GM12878 (cell line): ENCODE measurements around the gene DYNC1H1. TPM values are rescaled to one million over a fixed set of nuclear protein-coding genes. Genes with fewer than 3 reads are reported as not detected.

Experiments
- ATAC-seq: fragments of 200-7000 bp; cut with Tn5 transposase; 3 replicates; pipeline ENCODE4 v1.9.1; 2020; ENCODE audit warnings: mild to moderate bottlenecking, moderate library complexity
- BruUV-seq: library from RNA; stranded (reverse); fragments of 400-500 nt; replicated peaks from 2 replicates; lab custom pipeline; 2021; lab: Mats Ljungman, UMichigan
- CTCF ChIA-PET: fragments of 300-600 bp; sonication (Branson Sonifier 250); formaldehyde crosslinking; extraction: SDS; loops from one replicate; lab custom pipeline; 2021; ENCODE audit warnings: inconsistent platforms; lab: Yijun Ruan, JAX
- POLR2A ChIA-PET: fragments of 350-600 bp; formaldehyde crosslinking; extraction: SDS; loops from one replicate; lab custom pipeline; 2021; ENCODE audit warnings: inconsistent platforms; lab: Charles Lee
- RAD21 ChIA-PET: fragments of 300-600 bp; sonication (Branson Sonifier 250); formaldehyde crosslinking; loops from one replicate; lab custom pipeline; 2023; ENCODE audit warnings: antibody characterized with exemption; ENCODE audit not compliant: unreplicated experiment; lab: Charles Lee
- SMC1A ChIA-PET: fragments of 300-600 bp; sonication (Branson Sonifier 250); formaldehyde crosslinking; loops from one replicate; lab custom pipeline; 2023; ENCODE audit not compliant: unreplicated experiment, uncharacterized antibody; lab: Charles Lee
- DNase-seq: peaks from one replicate; pipeline ENCODE4 v3.0.0-alpha.2; 2011; ENCODE audit warnings: low read depth, low spot score
- FAIRE-seq: peaks from 3 replicates; lab custom pipeline; 2011; peaks lifted over from hg19 to GRCh38; lab: Jason Lieb, UNC
- H2AFZ ChIP-seq: 2 replicates; pipeline ENCODE4 v1.6.0; 2011; ENCODE audit warnings: low read depth, low read length, control low read depth; ENCODE audit not compliant: control insufficient read depth
- H3K27ac ChIP-seq: 2 replicates; pipeline ENCODE4 v1.5.1; 2011; ENCODE audit warnings: control low read depth; ENCODE audit not compliant: control insufficient read depth, insufficient read depth
- H3K27me3 ChIP-seq, 2 experiments: replicated peaks in 1 of 2; 2 replicates each; pipeline versions ENCODE4 v1.6.0 to v1.6.1; 2011; ENCODE audit warnings: low read length in 1 of 2; ENCODE audit not compliant: control insufficient read depth in 2 of 2, insufficient read depth in 2 of 2
- H3K36me3 ChIP-seq, 2 experiments: 2 replicates each; pipeline ENCODE4 v1.5.1; 2011; ENCODE audit warnings: low read length in 1 of 2; ENCODE audit not compliant: control insufficient read depth in 2 of 2, insufficient read depth in 2 of 2
- H3K4me1 ChIP-seq: 2 replicates; pipeline ENCODE4 v1.6.1; 2011; ENCODE audit warnings: mild to moderate bottlenecking, low read length, moderate library complexity, mixed read lengths; ENCODE audit not compliant: control insufficient read depth, insufficient read depth
- H3K4me2 ChIP-seq: 2 replicates; pipeline ENCODE4 v1.6.0; 2011; ENCODE audit warnings: control low read depth; ENCODE audit not compliant: control insufficient read depth, insufficient read depth
- H3K4me3 ChIP-seq: fragments of 200-600 bp; sonication (generic); 2 replicates; pipeline ENCODE4 v1.5.1; 2016
- H3K79me2 ChIP-seq: 2 replicates; pipeline ENCODE4 v1.6.0; 2011; ENCODE audit warnings: low read length; ENCODE audit not compliant: control insufficient read depth, insufficient read depth
- H3K9ac ChIP-seq: 2 replicates; pipeline ENCODE4 v1.8.0; 2011; ENCODE audit warnings: low read length, control low read depth, mixed read lengths; ENCODE audit not compliant: control insufficient read depth, insufficient read depth
- H3K9me3 ChIP-seq: replicated peaks from 3 replicates; pipeline ENCODE4 v1.5.1; 2011; ENCODE audit warnings: mild to moderate bottlenecking, low read length; ENCODE audit not compliant: control insufficient read depth, insufficient read depth
- H4K20me1 ChIP-seq: 2 replicates; pipeline ENCODE4 v1.6.0; 2011; ENCODE audit not compliant: control insufficient read depth, insufficient read depth
- EP300 ChIP-seq, 2 experiments: fragments of 150-350 bp in 1 of 2; IDR thresholded peaks; 2 replicates each; pipeline ENCODE4 v1.6.1; 2011 to 2012; ENCODE audit warnings: low read depth in 2 of 2, low read length in 2 of 2, borderline replicate concordance in 1 of 2, improper control_type of control experiment in 1 of 2, inconsistent platforms in 1 of 2; ENCODE audit not compliant: control insufficient read depth in 1 of 2
- IKZF2 ChIP-seq, 2 experiments: fragments of 450-650 bp; IDR thresholded peaks; 2 replicates each; pipeline ENCODE4 v1.6.1; 2017; ENCODE audit warnings: mild to moderate bottlenecking in 2 of 2, moderate library complexity in 2 of 2
- MAX ChIP-seq: IDR thresholded peaks from 2 replicates; pipeline ENCODE4 v1.6.1; 2012; ENCODE audit warnings: low read depth, low read length, improper control_type of control experiment
- NBN ChIP-seq: fragments of 450-650 bp; IDR thresholded peaks from 2 replicates; pipeline ENCODE4 v1.6.1; 2016
- NFXL1 ChIP-seq: fragments of 450-650 bp; IDR thresholded peaks from 2 replicates; pipeline ENCODE4 v1.6.1; 2017; ENCODE audit warnings: antibody characterized with exemption, mild to moderate bottlenecking, borderline replicate concordance
- SMAD1 ChIP-seq: fragments of 450-650 bp; IDR thresholded peaks from 2 replicates; pipeline ENCODE4 v1.6.1; 2018; ENCODE audit warnings: mild to moderate bottlenecking, low read depth; ENCODE audit not compliant: partially characterized antibody
- SUZ12 ChIP-seq: fragments of 200-600 bp; sonication (generic); IDR thresholded peaks from one replicate; pipeline ENCODE4 v1.6.1; 2018; ENCODE audit warnings: antibody characterized with exemption, mild to moderate bottlenecking; ENCODE audit not compliant: unreplicated experiment
- WGBS: methylation state at CpG from one replicate; pipeline ENCODE4 v1.1.6; 2016; ENCODE audit warnings: low lambda C conversion rate; ENCODE audit not compliant: insufficient replicate concordance, insufficient coverage; ENCODE audit errors: missing lambda C conversion rate; 5-methylcytosine and 5-hydroxymethylcytosine counted together
- in situ Hi-C: fragments of 300-500 bp; cut with MboI; formaldehyde crosslinking; loops from 9 replicates; pipeline ENCODE4 v1.14.3; 2018; ENCODE audit warnings: mixed read lengths
- intact Hi-C: fragments of 100-400 bp; cut with micrococcal nuclease; formaldehyde crosslinking; loops from one replicate; pipeline ENCODE4 v1.14.2; 2022; ENCODE audit not compliant: unreplicated experiment
- polyA plus RNA-seq, 11 experiments: library from polyadenylated mRNA; depleted of rRNA in 4 of 11; unstranded in 6 of 11; stranded (reverse) in 5 of 11; fragments of >200 nt; fragmentation: Nextera tagmentation in 4 of 11; fragmentation: Illumina TruSeq in 1 of 11; extraction: Ambion mirVana in 4 of 11; extraction: Trizol in 1 of 11; gene quantifications; 1 replicate in 1 of 11; 2 replicates in 10 of 11; pipeline versions ENCODE4 v1.2.1 to v1.2.3, GENCODE V29; 2011 to 2016; ENCODE audit warnings: inconsistent platforms in 2 of 11, missing spikeins in 2 of 11, low read depth in 1 of 11
- total RNA-seq, 4 experiments: library from RNA; depleted of rRNA in 3 of 4; stranded (reverse); fragments of >200 nt in 3 of 4; fragmentation: Illumina TruSeq in 1 of 4; extraction: Trizol in 1 of 4; gene quantifications; 2 replicates each; pipeline versions ENCODE4 v1.2.1 to v1.2.3, GENCODE V29; 2013 to 2021

The DYNC1H1 gene
- total and polyA plus RNA-seq, 10 of the 15 experiments (the other 5 are each of a cell fraction or from before 2014, with no cell fraction given) = 38.4 to 291 (median 111) TPM

- 44% methylated on average over 11 of the region's 11 CpGs for WGBS
- Histone ChIP-seq H3K27me3 (no peaks in the 10 kb centered on the region), H3K9me3 (no peaks in the 10 kb centered on the region), H2AFZ (no peak overlapping the region), H3K4me3 (no peak overlapping the region), H3K9ac (no peak overlapping the region), H3K79me2 (no peaks in the 10 kb centered on the region), H3K4me2 (no peak overlapping the region), H4K20me1 (no peaks in the 10 kb centered on the region), H3K27ac (no peak overlapping the region), H3K36me3 (no peaks in the 10 kb centered on the region), H3K4me1 (no peaks in the 10 kb centered on the region)
- no TSS peak for BruUV-seq
- ATAC-seq (no peak), FAIRE-seq (no peak), DNase-seq (no peak)
- ChIA-PET CTCF (interaction anchor here (0.6 to 7.8 kb wide), 8 partner anchors 10 to 191 kb away, joined by 3 to 58 read pairs (median 7); no protein-coding TSS in a partner anchor), POLR2A (interaction anchor here (0.7 to 1.2 kb wide), 3 partner anchors 10 to 358 kb away, joined by 4 to 5 read pairs (median 4); no protein-coding TSS in a partner anchor), SMC1A (interaction anchor here (0.8 to 5.3 kb wide), 6 partner anchors 10 to 357 kb away, joined by 3 to 28 read pairs (median 4); no protein-coding TSS in a partner anchor), RAD21 (interaction anchor here (0.6 to 1.7 kb wide), 7 partner anchors 9 to 188 kb away, joined by 3 to 7 read pairs (median 4); no protein-coding TSS in a partner anchor)
- TF ChIP-seq MAX = no peak
- in situ Hi-C loops = no loop called here
- intact Hi-C loops = no loop called here
Observed at GRCh38 chr14:101958418-101959180, 5.8 kb upstream of the DYNC1H1 start.

GRCh38 chr14:101959277-101959676 lies 5.1 kb upstream of the DYNC1H1 start:
- H3K9ac ChIP-seq = no peak overlapping the region
- no peaks in the 10 kb centered on the region for H3K27me3 ChIP-seq
- no peaks in the 10 kb centered on the region for H3K79me2 ChIP-seq
- H2AFZ ChIP-seq = no peak overlapping the region
- H3K4me1 ChIP-seq = no peaks in the 10 kb centered on the region
- ATAC-seq (no peak), FAIRE-seq (no peak), DNase-seq (no peak)
- no peaks in the 10 kb centered on the region for H4K20me1 ChIP-seq
- no peak overlapping the region for H3K4me2 ChIP-seq
- ChIA-PET CTCF (interaction anchor here (0.6 to 7.8 kb wide), 9 partner anchors 11 to 355 kb away, joined by 3 to 58 read pairs (median 13); no protein-coding TSS in a partner anchor), SMC1A (interaction anchor here (0.8 to 5.3 kb wide), 8 partner anchors 32 to 356 kb away, joined by 3 to 28 read pairs (median 5); no protein-coding TSS in a partner anchor), POLR2A (interaction anchor here (0.7 to 1.2 kb wide), 3 partner anchors 11 to 131 kb away, joined by 4 to 5 read pairs (median 4); no protein-coding TSS in a partner anchor), RAD21 (interaction anchor here (0.7 to 1.4 kb wide), 3 partner anchors 115 to 188 kb away, joined by 3 to 7 read pairs (median 3); no protein-coding TSS in a partner anchor)
- in situ Hi-C loops (no loop called here), intact Hi-C loops (no loop called here)
- no peaks in the 10 kb centered on the region for H3K9me3 ChIP-seq
- H3K4me3 ChIP-seq = no peak overlapping the region
- no TSS peak for BruUV-seq
- 10% methylated on average over 2 of the region's 2 CpGs for WGBS
- no peak overlapping the region for H3K27ac ChIP-seq
- TF ChIP-seq SUZ12 = no peak
- no peak for TF ChIP-seq NFXL1
- TF ChIP-seq NBN = no peak
- no peak for TF ChIP-seq SMAD1
- TF ChIP-seq EP300 (IDR thresholded peaks at IDR 0.05; ENCODE audit: borderline replicate concordance in 1 of 2, control insufficient read depth in 1 of 2, low read depth in 2 of 2, low read length in 2 of 2) = no peak
- no peak for TF ChIP-seq IKZF2 (IDR thresholded peaks at IDR 0.05)
- no peaks in the 10 kb centered on the region for H3K36me3 ChIP-seq
